Hematopoietic multipotent progenitor cell treated with erythropoietin and hydrocortisone succinate and interleukin-3 and kit ligand, for 4 days (in vitro differentiated cells): Measurements from ENCODE around the gene RIPK1.

Experiments
- DNase-seq: peaks from one replicate; pipeline ENCODE4 v3.0.0-alpha.2; 2015

RIPK1 gene

GRCh38 chr6:3086282-3086946 is 18.1 kb downstream of the RIPK1 start:
- DNase-seq = no peak

GRCh38 chr6:3088446-3088845 is 20.2 kb downstream of the RIPK1 start:
- DNase-seq = no peak

GRCh38 chr6:3088968-3089367 is 20.7 kb downstream of the RIPK1 start:
- no peak for DNase-seq

GRCh38 chr6:3090013-3090412 is 21.7 kb downstream of the RIPK1 start:
- peak; percentile 18 for DNase-seq

- DNase-seq = no peak
Measured at GRCh38 chr6:3094815-3095214, 26.5 kb downstream of the RIPK1 start.

DNA sequence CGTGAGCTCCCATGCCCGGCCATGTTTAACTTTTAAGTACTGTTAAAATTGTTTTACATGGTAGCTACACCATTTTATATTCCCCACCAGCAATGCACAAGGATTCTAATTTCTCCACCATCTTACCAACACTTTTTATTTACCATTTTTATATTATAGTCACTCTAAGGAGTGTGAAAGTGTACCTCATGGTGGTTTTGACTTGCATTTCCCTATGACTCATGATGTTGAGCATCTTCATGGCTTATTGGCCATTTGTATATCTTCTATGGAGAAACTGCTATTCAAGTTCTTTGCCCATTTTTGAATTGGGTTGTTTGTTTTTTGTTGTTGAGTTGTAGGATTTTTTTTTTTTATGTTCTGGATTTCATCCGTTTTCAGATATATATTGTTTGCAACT is 34.6 kb downstream of the RIPK1 start:
- no peak for DNase-seq

- DNase-seq = no peak
Measured at GRCh38 chr6:3108746-3109414, 40.6 kb downstream of the RIPK1 start.

DNA sequence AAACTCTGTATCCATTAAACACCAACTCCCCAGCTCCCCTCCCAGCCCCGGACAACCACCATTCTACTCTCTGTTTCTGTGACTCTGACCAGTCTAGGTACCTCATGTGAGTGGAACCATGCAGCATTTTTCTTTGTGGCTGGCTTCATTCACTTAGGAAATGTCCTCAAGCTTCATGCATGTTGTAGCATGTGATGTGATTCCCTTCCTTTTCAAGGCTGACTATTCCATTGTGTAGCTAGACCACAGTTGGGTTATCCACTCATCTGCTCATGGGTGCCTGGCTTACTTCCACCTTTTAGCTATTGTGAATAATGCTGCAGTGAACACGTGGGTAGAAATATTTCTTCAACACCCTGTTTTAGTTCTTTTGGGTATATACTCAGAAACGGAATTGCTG is 41.5 kb downstream of the RIPK1 start:
- no peak for DNase-seq

DNA sequence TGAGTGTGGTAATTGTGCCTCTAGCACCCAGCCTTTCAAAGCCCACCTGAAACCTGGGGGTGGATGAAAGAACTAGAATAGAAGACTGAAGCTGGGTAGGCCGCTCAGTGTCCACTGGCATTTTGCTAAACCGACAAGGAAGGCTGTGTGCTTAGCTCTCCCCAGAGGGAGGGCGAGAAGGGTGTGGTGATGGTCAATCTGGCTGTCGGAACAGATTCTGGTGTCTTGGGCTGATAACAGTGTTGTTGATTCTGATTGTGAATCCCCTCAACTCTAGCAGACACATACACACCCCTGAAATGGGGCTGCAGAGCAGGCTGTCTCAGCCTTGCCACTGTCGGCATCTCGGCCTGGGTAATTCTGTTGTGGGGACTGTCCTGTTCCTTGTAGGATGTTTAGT is 46.1 kb downstream of the RIPK1 start:
- no peak for DNase-seq

- DNase-seq = no peak
Measured at GRCh38 chr6:3117912-3118352, 49.6 kb downstream of the RIPK1 start.

DNA sequence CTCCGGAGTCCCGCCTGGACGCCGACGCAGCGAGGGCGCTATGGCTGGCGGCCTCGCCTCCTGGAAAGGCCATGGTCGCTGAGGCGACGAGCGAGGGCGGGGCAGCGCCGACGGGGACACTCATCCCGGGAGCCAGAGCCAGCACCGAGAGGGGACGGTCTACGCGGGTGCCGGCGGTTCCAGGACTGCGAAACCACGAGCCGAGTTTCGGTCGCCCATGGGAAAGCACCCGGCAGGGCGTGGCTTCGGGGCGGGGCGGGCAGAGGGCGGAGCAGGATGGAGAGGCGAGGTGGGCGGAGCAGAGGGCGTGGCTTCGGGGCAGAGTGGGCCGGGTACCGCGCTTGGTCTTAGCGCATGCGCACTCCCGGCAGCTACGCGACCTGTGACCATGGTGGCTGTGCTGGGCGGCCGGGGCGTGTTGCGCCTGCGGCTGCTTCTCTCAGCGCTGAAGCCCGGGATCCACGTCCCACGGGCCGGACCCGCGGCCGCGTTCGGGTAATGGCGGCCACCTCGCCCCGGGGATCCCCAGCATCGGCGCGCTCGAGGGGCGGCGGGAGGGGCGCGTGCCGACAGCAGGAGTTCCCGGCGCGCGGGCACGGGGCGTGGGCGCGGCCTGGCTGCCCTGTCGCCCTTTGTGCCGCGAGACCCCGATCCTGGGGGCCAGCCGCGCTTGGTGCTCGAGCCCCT is 50.2 kb downstream of the RIPK1 start, which contains the start of gene BPHL:
Gene BPHL (plus strand): TSS at position 359 of the 687 bp plus-strand sequence. CDS start 30 bp downstream, at position 389.
- peak; percentile 97 for DNase-seq

- peak; percentile 41 for DNase-seq
Measured at GRCh38 chr6:3119040-3119723, 50.9 kb downstream of the RIPK1 start.

DNA sequence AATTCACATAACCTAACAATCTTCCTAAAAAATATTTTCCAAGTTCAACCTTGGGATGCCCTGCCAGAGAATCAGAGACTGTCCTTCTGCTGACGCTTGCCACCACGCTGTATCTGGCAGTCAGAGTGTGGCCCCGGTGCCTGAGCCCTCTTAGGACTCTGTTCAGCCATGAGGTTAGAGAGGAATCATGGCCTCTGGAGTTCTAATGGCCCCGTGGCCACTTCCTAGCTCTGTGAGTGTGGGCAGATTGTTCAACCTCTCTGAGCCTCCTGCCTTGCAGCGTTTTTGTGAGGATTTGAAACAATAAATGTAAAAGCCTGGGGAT is 52.4 kb downstream of the RIPK1 start:
- DNase-seq = no peak

DNA sequence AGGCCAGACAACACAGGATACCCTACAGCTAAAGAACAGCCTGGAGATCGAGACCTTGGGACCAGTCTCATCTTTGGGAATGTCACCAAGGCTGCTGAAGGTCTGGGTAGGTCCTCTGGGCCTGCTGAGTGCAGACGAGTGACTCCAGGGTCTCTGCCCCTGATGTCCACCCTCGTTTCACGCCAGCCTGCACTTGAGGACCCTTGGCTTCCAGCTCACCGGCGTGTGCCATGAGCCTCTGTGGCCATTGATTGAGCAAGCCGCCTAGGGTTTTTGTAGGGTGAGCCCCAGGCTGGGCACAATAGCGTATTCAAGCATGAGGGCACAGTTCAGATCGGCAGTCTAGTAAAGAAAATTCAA is 54.5 kb downstream of the RIPK1 start:
- no peak for DNase-seq

DNA sequence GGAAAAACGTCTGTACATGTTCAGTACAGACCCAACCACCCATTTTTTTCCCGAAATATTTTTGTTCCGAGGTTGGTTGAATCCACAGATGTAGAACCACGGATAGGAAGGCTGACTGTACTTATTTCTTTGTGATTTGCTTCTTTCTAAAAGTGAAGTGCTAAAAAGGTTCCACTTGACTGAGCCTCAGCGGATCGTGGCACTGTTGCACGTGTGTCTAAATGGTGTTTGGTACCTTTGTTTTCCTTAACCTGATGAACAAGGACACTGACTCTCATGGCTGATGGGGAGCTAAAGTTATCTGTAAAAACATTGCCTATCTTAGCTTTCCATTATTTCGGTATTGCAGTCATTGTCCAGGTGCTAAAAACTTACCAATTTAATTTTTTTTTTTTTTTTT is 56.4 kb downstream of the RIPK1 start:
- no peak for DNase-seq

- DNase-seq = no peak
Measured at GRCh38 chr6:3125815-3126214, 57.5 kb downstream of the RIPK1 start.

GRCh38 chr6:3128356-3129108 is 60.2 kb downstream of the RIPK1 start:
- no peak for DNase-seq

GRCh38 chr6:3131695-3132094 is 63.4 kb downstream of the RIPK1 start:
- DNase-seq = no peak

DNA sequence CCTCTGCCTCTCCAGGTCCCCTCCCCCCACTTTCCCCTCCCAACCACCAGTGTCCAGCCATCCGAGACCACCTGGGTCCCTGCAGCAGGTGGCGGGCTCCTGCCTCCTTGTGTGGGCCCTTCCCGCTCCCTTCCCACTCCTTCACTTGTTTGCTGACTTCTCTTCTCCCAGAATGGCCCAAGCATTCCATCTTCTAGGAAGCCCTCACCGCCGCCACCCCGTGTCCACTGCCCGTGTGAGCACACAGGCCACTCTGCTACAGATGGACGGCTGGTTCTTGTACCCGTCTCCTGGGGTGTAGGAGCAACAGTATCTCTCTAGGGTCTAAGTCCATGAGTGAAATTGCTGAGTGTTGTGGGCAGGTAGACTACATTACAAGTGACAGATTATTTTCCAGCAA is 65.2 kb downstream of the RIPK1 start:
- no peak for DNase-seq

DNA sequence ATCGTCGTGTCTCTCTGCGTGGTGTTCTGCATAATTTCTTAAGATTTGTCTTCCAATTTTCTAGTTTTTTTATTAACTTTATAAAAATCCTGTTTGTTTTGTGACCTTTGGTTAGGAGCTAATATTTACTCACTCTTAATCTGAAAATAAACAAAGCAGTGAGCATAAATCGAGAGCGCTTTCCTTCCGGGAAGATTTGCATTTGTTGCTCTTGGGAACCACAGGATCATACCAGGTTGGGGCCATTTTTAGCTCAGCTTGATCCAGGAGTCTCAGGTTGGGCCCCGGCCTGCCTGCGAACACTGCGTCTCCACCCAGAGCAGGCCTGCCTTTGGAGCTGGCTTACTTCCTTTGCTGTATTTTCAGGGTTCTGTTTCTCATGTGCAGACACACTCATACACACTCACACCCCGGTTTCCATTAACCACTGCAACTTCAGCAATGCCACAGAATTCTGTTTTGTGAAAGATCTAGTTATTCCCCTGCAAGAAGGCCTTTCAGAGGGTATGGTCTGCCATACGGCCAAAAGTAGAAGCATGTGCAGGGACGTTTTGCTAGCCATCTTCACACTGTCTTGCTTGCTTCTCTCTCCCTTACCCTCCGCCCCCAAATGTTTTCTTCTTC is 67.5 kb downstream of the RIPK1 start:
- DNase-seq = no peak

GRCh38 chr6:3136292-3137011 is 68.2 kb downstream of the RIPK1 start:
- no peak for DNase-seq
